Panc1 (cell line): ENCODE measurements around the gene SEMA6A. TPM values are rescaled to one million over a fixed set of nuclear protein-coding genes. Genes with fewer than 3 reads are reported as not detected.

Experiments used
- ATAC-seq: fragments of 200-7000 bp; cut with Tn5 transposase; 2 replicates; pipeline ENCODE4 v1.9.1; 2020; ENCODE audit warnings: mild to moderate bottlenecking, moderate library complexity
- BruUV-seq: library from RNA; stranded (reverse); fragments of 400-500 nt; replicated peaks from 2 replicates; lab custom pipeline; 2021; lab: Mats Ljungman, UMichigan
- CTCF ChIA-PET: fragments of 300-600 bp; sonication (Branson Sonifier 250); formaldehyde crosslinking; loops from one replicate; lab custom pipeline; 2022; ENCODE audit warnings: antibody characterized with exemption; lab: Charles Lee
- POLR2A ChIA-PET: fragments of 300-600 bp; sonication (Branson Sonifier 250); formaldehyde crosslinking; loops from one replicate; lab custom pipeline; 2022; ENCODE audit warnings: antibody characterized with exemption; lab: Charles Lee
- DNase-seq: peaks from one replicate; pipeline ENCODE4 v3.0.0-alpha.2; 2010; ENCODE audit warnings: low read depth, low spot score
- H3K27ac ChIP-seq: 2 replicates; pipeline ENCODE4 v1.5.1; 2011; ENCODE audit warnings: mild to moderate bottlenecking, low read length, inconsistent platforms
- H3K27me3 ChIP-seq: fragments of 200-500 bp; sonication (Bioruptor generic); 2 replicates; pipeline ENCODE4 v1.6.0; 2014; ENCODE audit warnings: low read length, inconsistent platforms; ENCODE audit not compliant: control insufficient read depth, insufficient read depth
- H3K36me3 ChIP-seq: fragments of 200-500 bp; sonication (Bioruptor generic); 2 replicates; pipeline ENCODE4 v1.5.1; 2014; ENCODE audit warnings: inconsistent platforms, mild to moderate bottlenecking, low read length, moderate library complexity; ENCODE audit not compliant: control insufficient read depth, insufficient read depth
- H3K4me1 ChIP-seq: 2 replicates; pipeline ENCODE4 v1.5.1; 2011; ENCODE audit warnings: inconsistent platforms, mild to moderate bottlenecking, low read length, moderate library complexity; ENCODE audit not compliant: control insufficient read depth, insufficient read depth
- H3K4me3 ChIP-seq, 2 experiments: 2 replicates each; pipeline ENCODE4 v1.5.1; 2011 to 2012; ENCODE audit warnings: low read depth in 2 of 2, low read length in 2 of 2, mild to moderate bottlenecking in 2 of 2, inconsistent platforms in 1 of 2, moderate library complexity in 1 of 2
- H3K9me3 ChIP-seq: fragments of 200-500 bp; sonication (Bioruptor generic); 2 replicates; pipeline ENCODE4 v1.5.1; 2014; ENCODE audit warnings: low read depth, mild to moderate bottlenecking, inconsistent platforms, low read length, moderate library complexity; ENCODE audit not compliant: control insufficient read depth, insufficient read depth
- CTCF ChIP-seq: fragments of 450-650 bp; IDR thresholded peaks from 2 replicates; pipeline ENCODE4 v1.5.1; 2017; ENCODE audit warnings: mild to moderate bottlenecking
- POLR2AphosphoS5 ChIP-seq: IDR thresholded peaks from 2 replicates; pipeline ENCODE4 v1.6.1; 2012; ENCODE audit warnings: mild to moderate bottlenecking, low read depth, low read length, moderate library complexity
- SIN3A ChIP-seq: IDR thresholded peaks from 2 replicates; pipeline ENCODE4 v1.6.1; 2012; ENCODE audit warnings: low read depth, mild to moderate bottlenecking, low read length, moderate library complexity, borderline replicate concordance; ENCODE audit not compliant: insufficient read depth
- TCF7L2 ChIP-seq: IDR thresholded peaks from 2 replicates; pipeline ENCODE4 v1.6.1; 2011; ENCODE audit warnings: mild to moderate bottlenecking, low read depth, low read length, inconsistent platforms
- in situ Hi-C: cut with HindIII; loops from 2 replicates; pipeline ENCODE4 v1.10.0; 2016; ENCODE audit warnings: low sequenced_read_pairs, low pct_unique_long_range_greater_than_20kb
- intact Hi-C: fragments of 100-400 bp; cut with micrococcal nuclease; formaldehyde crosslinking; loops from one replicate; pipeline ENCODE4 v1.10.0; 2022; ENCODE audit not compliant: unreplicated experiment
- total RNA-seq: library from RNA; stranded (reverse); gene quantifications from one replicate; pipeline ENCODE4 v1.2.1, GENCODE V29; 2021; ENCODE audit not compliant: unreplicated experiment
- TF ChIP-seq, protein P1 (sequence below), 2 experiments: IDR thresholded peaks; 2 replicates each; pipeline ENCODE4 v1.6.1; 2011 to 2012; ENCODE audit warnings: low read depth in 2 of 2, control low read depth in 1 of 2, low read length in 1 of 2, mild to moderate bottlenecking in 1 of 2, moderate library complexity in 1 of 2; ENCODE audit not compliant: insufficient read depth in 1 of 2

The SEMA6A gene
- total RNA-seq, 1 experiment from 2014 or later, result 0.54 TPM

GRCh38 chr5:116438979-116439554 lies 135.6 kb downstream of the SEMA6A start:
- Histone ChIP-seq H3K36me3 (no peaks in the 10 kb centered on the region), H3K4me1 (no peaks in the 10 kb centered on the region), H3K27ac (no peak overlapping the region), H3K4me3 (no peak overlapping the region), H3K9me3 (no peaks in the 10 kb centered on the region), H3K27me3 (no peaks in the 10 kb centered on the region)
- ATAC-seq (no peak), DNase-seq (no peak)
- POLR2A ChIA-PET, result no interaction called here
- BruUV-seq, result no TSS peak
- TF ChIP-seq TCF7L2, result no peak
- TF ChIP-seq, protein P1, sequence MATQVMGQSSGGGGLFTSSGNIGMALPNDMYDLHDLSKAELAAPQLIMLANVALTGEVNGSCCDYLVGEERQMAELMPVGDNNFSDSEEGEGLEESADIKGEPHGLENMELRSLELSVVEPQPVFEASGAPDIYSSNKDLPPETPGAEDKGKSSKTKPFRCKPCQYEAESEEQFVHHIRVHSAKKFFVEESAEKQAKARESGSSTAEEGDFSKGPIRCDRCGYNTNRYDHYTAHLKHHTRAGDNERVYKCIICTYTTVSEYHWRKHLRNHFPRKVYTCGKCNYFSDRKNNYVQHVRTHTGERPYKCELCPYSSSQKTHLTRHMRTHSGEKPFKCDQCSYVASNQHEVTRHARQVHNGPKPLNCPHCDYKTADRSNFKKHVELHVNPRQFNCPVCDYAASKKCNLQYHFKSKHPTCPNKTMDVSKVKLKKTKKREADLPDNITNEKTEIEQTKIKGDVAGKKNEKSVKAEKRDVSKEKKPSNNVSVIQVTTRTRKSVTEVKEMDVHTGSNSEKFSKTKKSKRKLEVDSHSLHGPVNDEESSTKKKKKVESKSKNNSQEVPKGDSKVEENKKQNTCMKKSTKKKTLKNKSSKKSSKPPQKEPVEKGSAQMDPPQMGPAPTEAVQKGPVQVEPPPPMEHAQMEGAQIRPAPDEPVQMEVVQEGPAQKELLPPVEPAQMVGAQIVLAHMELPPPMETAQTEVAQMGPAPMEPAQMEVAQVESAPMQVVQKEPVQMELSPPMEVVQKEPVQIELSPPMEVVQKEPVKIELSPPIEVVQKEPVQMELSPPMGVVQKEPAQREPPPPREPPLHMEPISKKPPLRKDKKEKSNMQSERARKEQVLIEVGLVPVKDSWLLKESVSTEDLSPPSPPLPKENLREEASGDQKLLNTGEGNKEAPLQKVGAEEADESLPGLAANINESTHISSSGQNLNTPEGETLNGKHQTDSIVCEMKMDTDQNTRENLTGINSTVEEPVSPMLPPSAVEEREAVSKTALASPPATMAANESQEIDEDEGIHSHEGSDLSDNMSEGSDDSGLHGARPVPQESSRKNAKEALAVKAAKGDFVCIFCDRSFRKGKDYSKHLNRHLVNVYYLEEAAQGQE (IDR thresholded peaks at IDR 0.05; ENCODE audit: insufficient read depth in 1 of 2, low read depth in 2 of 2, low read length in 1 of 2), result no peak
- no peak for TF ChIP-seq CTCF
- no peak for TF ChIP-seq POLR2AphosphoS5
- no peak for TF ChIP-seq SIN3A
- CTCF ChIA-PET, result no interaction called here
- in situ Hi-C loops (no loop called here), intact Hi-C loops (no loop called here)

GRCh38 chr5:116437922-116438578 lies 136.6 kb downstream of the SEMA6A start:
- no TSS peak for BruUV-seq
- in situ Hi-C loops, result no loop called here
- H3K4me1 ChIP-seq, result no peaks in the 10 kb centered on the region
- no peaks in the 10 kb centered on the region for H3K27me3 ChIP-seq
- ATAC-seq, result no peak
- no peak for DNase-seq
- POLR2A ChIA-PET, result no interaction called here
- no peak overlapping the region for H3K4me3 ChIP-seq
- intact Hi-C loops, result no loop called here
- no peaks in the 10 kb centered on the region for H3K9me3 ChIP-seq
- TF ChIP-seq TCF7L2, result no peak
- no peak for TF ChIP-seq SIN3A
- H3K27ac ChIP-seq, result no peak overlapping the region
- CTCF ChIA-PET, result no interaction called here
- no peaks in the 10 kb centered on the region for H3K36me3 ChIP-seq

DNA sequence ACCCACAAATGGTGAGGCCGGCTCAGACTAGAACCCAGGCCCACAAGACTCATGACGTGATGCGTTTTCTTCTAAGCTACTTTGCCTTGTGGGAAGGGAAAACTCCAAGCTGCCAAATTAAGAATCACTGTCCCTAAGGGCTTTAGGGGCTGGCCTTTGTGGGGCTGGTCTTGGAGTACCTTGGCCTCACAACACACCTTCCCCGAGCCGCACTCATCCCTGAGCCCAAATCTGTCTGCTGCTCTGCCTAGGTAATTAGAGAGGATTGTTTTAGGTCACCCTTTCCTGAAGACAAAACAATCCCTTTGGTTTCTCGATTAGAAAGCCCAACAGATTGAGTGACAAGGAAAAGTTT lies 137.3 kb downstream of the SEMA6A start:
- no peak overlapping the region for H3K27ac ChIP-seq
- no peaks in the 10 kb centered on the region for H3K27me3 ChIP-seq
- H3K4me1 ChIP-seq, result no peaks in the 10 kb centered on the region
- TF ChIP-seq, protein P1 (IDR thresholded peaks at IDR 0.05; ENCODE audit: insufficient read depth in 1 of 2, low read depth in 2 of 2, low read length in 1 of 2), result no peak
- TF ChIP-seq POLR2AphosphoS5 (no peak), CTCF (no peak), SIN3A (no peak), TCF7L2 (no peak)
- in situ Hi-C loops, result no loop called here
- intact Hi-C loops, result no loop called here
- DNase-seq, result no peak
- H3K4me3 ChIP-seq, result no peak overlapping the region
- H3K36me3 ChIP-seq, result no peaks in the 10 kb centered on the region
- no peak for ATAC-seq
- H3K9me3 ChIP-seq, result no peaks in the 10 kb centered on the region
- BruUV-seq, result no TSS peak
- ChIA-PET CTCF (no interaction called here), POLR2A (no interaction called here)
